GM19035 (cell line): ENCODE data around the gene TMC6.

ENCODE experiments used
- ATAC-seq: cut with Tn5 transposase; IDR thresholded peaks from one replicate; pipeline ENCODE4 v1.9.1; 2021; ENCODE audit not compliant: unreplicated experiment

TMC6 gene

DNA sequence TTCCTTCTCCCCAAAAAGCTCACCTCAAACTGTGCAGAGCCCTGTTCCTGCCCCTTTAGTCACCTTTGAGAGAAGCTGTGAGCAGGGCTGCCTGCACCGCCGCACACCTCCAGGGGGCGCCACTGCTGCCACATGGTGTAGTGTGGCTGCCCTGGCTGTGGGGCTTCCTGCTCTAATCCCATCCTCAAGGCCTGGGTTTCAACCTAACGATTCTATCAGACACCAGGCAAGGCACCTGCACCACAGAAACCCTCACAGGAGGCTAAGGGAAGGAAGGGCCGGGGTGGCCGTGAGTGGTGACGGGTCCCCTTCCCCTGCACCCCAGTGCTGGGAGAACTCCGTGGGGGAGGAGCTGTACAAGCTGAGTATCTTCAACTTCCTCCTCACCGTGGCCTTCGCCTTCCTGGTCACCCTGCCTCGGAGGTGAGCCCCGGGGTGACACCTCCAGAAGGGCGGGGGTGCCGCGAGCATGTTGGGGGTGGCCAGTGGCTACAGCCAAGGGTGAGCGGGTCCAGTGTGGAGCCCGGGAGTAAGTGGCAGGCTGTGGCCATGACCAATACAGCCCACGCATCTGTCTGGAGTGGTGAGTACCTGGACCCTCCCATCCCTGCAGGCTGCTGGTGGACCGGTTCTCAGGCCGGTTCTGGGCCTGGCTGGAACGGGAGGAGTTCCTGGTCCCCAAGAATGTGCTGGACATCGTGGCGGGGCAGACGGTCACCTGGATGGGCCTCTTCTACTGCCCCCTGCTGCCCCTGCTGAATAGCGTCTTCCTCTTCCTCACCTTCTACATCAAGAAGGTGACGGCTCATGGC is 9.0 kb upstream of the TMC6 start:
- no peak for ATAC-seq

DNA sequence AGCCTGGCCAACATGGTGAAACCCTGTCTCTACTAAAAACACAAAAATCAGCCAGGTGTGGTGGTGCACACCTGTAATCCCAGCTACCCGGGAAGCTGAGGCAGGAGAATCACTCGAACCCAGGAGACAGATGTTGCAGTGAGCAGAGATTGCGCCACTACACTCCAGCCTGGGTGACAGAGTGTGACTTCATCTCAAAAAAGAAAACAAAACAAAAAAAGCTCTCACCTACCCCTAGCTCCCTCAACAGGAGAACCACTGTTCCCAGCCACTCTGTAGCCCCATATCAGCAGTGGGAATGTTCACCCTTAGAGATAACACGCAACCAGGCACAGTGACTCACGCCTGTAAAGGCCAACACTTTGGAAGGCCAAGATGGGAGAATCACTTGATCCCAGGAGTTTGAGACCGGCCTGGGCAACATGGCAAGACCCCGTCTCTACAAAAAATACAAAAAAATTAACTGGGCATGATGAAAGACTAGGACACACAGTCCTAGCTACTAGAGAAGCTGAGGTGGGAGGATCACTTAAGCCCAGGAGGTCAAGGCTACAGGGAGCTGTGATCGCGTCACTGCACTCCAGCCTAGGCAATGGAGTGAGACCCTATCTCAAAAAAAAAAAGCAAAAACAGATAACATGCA is 7.4 kb upstream of the TMC6 start:
- no peak for ATAC-seq

DNA sequence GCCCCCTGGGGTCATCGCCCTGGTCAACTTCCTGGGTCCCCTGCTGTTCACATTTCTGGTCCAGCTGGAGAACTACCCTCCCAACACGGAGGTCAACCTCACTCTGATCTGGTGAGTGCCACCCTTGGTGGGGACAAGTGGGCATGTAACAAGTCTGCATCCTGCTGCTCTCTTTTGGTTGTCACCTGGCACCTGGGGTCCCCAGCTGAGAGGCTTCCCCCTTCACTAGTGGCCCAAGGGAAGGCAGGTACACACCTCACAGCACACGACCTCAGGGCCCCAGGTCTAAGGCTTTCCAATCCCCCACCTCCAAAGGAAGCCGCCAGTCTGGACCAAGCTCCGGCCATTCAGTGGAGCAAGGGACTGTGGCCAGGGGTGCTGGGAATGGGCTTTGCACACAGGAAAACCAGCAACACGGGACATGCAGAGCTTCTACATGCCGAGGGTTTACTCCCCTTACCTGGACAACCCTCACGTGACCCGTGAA is 6.4 kb upstream of the TMC6 start:
- ATAC-seq, result no peak

DNA sequence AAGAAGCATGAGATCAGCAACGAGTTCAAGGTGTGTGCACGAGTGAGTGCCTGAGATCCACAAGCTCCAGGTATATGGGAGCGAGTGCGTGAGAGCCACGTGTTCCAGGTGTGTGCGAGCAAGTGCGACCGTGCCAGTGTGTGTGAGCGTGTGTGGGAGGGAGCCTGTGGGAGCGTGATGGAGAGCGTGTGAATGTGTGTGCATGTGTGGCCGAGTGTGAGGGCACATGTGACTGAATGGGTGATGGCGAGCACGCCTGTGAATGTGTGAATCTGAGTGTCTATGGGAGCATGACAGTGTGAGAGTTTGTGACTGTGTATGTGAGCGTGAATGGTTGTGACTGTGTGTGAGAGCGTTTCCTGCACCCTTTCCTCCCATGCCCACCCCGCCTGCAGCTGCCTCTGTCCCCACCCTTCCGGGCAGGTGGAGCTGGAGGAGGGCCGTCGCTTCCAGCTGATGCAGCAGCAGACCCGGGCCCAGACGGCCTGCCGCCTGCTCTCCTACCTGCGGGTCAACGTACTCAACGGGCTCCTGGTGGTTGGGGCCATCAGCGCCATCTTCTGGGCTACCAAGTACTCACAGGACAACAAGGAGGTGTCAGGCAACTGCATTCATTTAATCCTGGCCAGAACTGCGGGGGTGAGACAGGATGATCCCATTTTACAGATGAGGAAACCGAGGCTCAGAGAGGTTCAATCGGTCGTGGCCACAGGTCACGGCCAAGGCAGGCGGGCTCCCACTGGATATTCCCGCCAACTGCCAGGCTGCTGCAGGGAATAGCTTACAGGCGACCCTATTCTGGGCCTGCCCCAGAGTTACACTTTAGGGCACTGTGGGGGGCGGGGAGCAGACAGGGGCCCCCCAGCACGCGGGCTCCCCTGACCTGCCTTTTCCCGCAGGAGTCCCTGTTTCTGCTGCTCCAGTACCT is 5.7 kb upstream of the TMC6 start:
- no peak for ATAC-seq

DNA sequence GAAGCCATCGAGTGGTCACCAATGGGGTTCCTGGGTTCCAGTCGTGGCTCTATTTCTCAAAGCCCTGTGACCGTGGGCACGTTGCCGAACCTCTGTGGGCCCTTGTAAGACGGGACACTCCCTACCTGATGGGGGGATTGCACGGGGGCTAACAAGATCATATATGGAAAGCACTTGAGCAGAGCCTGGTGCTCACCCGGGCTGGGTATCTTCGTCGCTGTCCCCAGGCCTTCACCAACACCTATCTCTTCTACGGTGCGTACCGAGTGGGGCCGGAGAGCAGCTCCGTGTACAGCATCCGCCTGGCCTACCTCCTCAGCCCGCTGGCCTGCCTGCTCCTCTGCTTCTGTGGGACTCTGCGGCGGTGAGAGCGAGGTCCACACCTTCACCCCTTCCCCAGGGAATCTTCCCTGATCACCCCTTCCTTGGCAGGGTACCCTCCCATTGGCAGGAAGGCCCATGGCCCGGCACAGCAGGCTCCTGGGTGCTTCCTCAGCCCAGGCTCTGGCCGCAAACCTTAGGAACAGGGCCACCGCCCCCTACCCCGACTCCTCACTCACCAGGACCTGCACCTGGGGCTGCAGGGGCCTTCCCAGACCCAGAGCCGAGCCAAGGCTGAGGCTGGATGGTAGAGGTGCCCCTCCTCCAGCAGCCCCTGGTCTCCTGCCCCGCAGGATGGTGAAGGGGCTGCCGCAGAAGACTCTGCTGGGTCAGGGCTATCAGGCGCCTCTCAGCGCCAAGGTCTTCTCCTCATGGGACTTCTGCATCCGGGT is 4.8 kb upstream of the TMC6 start:
- ATAC-seq, result no peak

DNA sequence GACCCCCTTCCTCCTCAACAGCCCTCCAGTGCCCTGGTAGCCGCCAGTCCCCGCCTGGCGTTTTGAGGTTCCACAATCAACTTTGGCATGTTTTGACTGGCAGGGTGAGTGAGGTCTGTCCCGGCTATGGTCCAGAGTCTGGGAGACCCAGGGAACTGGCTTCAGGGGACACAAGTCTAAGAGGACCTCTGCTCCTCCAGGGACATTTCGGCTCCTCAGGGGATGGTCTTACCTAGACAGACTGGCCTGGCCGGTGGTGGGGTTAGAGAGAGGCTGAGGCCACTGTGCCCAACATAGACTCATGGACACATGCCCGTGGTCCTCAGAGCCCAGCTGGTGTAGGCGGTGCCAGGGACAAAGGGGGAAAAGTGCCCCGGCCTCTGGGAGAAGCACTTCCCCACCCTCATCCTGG is 4.2 kb upstream of the TMC6 start:
- ATAC-seq, result no peak

DNA sequence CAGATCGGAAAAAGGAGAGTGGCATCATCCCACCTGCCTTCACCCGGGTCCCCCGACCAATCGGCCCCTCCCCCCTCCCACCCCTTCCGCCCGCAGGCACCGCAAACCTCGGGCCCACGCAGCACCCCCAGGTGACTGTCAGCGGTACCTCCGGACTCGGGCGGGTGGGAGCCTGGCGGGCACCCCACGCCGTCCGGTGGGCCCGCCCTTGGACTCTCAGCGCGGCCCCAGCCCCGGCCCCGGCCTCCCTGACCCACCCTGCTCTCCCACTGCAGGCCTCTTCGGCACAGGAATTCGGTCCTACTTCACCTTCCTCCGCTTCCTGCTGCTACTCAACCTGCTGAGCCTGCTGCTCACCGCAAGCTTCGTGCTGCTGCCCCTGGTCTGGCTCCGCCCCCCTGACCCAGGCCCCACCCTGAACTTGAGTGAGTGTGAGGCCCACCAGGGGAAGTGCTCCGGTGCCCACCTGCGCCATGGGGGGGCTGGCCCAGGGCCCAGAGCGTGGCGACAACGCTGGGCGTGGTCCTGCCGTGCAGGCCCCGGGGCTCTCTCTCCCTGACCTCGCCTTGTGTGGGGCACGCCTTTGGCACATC is 3.6 kb upstream of the TMC6 start:
- ATAC-seq, result no peak

DNA sequence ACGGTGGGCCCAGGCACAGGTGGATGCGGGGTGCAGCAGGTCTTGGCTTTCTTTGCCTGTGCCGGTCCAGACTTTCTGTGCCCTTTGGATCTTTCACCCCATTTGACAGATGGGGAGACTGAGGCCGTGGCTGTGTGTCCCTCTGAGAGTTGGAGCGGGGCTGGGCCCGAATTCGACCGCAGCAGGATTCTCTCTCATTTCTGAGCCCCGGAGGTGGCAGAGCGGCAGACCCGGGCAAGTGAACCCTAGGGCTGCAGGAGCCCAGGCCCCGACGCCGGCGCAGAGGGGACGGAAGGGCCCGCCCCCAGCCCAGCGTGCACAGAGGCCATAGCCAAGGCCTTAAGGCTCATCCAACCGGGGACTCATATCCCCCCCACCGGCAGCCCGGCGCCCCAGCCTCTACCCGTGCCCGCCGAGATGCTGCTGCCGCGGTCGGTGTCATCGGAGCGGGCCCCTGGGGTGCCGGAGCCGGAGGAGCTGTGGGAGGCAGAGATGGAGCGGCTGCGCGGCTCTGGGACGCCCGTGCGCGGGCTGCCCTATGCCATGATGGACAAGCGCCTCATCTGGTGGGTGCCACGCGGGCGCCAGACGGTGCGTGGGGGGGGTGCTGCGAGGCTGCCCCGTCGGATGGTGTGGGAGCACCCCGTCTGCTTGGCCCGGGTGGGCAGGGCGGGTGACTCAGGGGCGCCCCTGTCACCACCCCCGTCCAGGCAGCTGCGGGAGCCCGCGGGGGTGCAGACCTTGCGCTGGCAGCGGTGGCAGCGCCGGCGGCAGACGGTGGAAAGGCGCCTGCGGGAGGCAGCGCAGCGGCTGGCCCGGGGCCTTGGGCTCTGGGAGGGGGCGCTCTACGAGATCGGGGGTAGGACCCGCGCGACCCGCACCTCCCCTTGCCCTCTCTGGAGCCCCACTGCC is 2.9 kb upstream of the TMC6 start:
- no peak for ATAC-seq

DNA sequence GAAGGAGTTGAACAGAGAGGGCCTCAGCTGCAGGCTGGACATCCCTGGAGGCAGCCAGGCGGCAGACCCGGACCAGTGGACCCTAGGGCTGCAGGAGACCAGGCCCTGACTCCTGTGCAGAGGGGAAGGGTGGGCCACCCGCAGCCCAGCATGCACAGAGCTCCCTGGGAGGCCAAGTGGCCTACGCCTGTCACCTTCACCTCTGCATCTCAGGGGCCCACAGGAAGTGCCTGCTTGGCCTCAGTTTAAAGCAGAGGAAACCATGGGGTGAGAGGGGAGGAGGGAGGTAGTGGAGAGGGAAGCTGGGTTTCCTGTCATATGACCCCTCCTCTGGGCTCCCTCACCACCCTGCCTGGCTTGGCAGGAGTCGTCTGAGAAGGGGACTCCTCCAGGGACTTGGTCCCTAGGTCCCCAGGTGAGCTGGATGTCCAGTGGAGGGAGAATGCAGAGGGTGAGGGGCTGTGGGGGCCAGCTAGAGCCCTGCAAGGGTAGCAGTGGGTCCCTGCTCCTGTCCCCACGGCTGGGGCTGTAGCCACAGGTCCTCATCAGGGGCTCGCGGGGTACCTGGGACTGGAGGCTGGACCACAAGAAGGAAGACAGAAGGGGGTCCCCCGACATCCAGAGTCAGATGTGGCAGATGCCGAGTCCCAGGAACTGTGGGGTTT is 2.0 kb upstream of the TMC6 start, which contains the start of gene TMC8:
Gene TMC8 (plus strand): TSS at position 335 of the 665 bp plus-strand sequence. CDS start 818 bp downstream, outside the sequence.
- ATAC-seq, result no peak

DNA sequence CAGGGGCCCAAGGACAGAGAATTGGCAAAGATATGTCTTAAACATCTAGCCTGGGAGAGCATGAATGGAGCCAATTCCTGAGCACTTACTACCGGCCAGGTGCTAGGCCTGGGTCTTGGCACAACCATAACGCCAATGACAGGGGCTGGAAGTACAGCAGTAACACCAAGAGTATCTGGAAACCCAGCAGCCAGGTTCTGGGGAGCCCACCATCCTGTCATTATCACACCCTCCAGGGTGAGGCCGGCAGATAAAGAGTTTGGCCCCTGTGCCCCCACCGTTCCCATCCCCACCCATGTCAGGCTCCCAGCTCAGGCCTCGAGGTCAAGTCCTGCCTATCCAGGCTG is 1.5 kb upstream of the TMC6 start:
- ATAC-seq, result no peak

DNA sequence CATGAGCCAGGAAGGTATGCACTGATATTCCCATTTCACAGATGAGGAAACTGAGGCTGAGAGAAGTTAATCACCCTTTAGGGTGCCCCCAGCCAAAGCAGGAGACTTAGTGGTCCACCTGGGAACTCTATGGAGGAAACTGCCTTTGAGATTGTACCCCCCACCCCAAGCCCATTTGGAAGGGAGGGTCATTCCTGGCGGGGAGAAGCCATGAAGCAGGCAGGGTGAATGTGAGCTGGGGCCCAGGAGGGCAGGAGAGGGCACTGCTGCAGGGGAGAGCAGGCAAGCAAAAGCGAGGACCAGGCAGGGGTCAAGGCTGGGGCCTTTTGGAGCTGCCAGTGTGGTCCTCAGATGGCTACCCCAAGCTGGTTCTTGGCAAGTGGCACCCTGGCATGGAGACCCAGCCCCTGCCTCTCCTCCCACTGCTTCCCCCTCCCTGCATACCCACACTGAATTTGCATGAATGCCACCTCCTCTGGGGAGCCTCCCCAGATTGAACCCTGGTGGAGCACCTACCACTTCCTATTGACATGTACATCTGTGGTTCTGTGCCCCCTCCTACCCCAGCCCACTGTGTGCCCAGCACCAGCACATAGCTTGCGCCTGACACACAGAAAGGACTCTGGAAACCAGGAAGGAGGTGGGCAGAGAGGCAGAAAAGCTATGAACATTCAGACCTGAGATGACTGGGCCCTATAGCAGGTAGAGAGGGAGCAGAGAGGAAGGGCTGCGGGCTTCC is 965 bp upstream of the TMC6 start:
- no peak for ATAC-seq

DNA sequence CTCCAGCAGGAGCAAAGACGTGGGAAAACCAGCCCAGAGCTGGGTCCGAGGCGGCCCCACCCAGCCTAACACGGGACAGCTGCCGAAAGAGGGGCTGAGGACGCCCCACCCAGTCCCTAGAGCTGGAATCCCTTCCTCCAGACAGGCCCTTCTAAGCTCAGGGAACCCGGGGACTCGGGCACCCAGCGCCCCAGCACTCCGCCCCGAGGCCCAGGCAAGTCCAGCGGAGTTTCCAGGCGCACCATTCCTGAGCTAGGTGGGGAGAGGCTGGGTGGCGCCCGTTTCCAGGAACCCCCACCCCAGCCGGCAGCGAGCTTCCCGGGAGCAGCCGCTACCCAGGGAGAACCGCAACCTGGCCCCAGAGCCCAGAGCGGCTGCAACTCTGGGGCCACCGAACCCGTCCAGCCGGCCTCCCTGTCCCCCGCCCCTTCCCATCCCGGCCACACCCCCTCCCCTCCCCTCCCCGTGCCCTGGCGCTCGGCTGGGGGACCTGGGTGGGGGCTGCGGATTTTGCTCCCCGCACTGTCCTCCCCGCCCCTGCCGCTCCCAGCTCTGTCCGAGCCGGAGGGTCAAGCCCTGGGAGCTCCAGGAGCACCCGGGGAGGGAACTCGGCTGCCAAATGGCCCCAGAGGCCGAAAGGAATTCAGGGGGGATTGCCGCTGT is 536 bp downstream of the TMC6 start:
- no peak for ATAC-seq

DNA sequence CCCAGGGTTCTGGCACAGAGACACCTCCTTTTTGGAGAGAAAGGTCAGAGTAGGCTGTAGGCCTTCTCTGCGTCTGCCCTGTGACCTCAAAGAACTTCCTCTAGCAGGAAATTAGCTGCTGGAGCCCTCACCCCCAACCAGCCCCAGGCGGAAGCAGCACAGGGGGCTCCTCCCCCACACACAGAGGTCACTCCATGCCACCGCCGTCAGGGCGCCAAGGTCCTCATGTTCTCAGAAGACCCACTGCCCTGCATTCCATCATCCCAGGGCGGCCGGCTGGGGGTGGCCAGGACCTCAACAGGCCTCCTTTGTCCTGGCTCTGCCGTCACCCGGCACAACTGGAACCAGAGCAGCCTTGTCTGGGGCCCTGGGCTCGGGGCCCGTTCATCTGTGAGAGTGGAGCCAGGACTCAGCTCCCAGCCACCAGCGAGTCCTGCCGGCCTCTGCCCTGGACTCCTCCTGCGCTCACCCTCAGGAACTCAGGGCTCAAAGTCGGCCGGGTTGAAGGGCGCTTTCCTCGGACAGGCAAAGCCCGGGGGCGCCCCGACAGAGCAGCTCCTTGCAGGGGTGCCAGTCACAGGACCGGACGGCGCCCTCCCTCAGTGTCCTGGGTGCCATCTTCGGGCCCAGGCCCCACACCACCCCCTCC is 1.2 kb downstream of the TMC6 start:
- ATAC-seq, result no peak

DNA sequence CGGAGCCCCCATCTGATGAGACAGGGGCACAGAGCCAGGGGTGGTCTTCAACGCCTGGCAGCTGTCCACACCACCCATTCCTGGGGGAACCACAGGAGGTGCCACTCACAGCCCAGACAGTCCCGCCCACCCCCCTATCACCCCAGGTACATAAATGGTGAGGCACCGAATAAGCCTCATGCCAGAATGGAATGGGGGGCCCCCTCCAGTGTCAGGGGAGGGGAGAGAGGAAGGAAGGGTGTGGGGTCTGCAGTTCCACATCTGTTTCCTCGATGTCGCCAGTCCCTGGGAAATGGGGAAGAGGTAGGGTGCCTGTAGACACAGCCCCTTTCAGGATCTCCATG is 1.7 kb downstream of the TMC6 start:
- no peak for ATAC-seq

DNA sequence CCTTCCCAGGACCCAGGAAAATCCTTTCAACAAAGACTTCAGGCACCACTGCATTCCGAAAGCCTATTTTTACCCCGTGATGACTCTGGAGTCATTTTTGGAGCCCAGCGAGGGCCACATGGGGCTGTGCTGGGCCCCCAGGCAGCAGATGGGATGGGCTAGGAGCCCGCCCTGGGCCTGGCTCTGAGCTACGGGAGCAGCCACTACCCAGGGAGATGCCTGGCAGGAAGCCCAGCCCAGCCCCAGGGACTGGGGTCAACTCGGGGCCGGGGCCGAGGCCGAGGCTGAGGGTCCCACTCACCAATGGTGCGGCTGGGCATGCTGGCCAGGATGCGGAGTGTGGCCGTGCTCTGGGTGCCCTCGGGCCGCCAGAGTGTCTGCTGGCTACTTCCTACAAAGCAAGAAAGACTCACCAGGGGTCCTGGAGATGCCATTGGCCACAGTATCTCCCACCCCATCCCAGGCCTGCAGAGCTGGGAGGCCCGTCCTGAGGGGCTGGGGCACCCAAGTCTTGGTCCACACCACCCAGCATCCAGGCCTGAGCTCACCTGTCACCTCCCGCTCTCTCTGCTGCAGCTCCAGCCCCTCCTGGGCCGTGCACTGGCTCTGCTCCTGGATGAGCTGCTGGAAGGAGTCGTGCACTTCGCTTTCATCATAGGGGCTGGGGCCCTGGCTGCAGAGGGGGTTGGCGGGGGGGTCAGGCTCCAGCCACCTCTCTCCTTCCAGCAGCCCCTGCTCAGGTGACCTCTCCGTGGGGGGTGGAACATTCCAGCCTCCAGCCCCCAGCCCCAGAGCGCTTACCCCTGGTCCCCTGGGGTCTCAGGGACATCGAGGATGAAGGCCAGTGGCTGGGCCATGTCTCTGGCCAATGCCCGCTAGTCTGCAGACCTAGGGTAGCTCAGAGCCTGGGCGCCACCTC is 2.3 kb downstream of the TMC6 start:
- ATAC-seq, result no peak
